Naive thymus-derived CD8-positive, alpha-beta T cell (primary cell): ENCODE data around the gene PDZD8. TPM values are rescaled to one million over a fixed set of nuclear protein-coding genes. Genes with fewer than 3 reads are reported as not detected.

Experiments
- ATAC-seq, 2 donors: fragments of 150-1000 bp; cut with Tn5 transposase in 1 of 2; sonication (Bioruptor Pico), chemical (Tn5 transposase) in 1 of 2; 1 replicate in 1 of 2; 2 replicates in 1 of 2; pipeline ENCODE4 v1.10.0; 2021; ENCODE audit warnings: mild to moderate bottlenecking in 2 of 2, moderate library complexity in 2 of 2
- POLR2A ChIA-PET: fragments of 350-600 bp; sonication (Branson Sonifier 250); formaldehyde crosslinking; loops from one replicate; lab custom pipeline; 2021; ENCODE audit warnings: antibody characterized with exemption; lab: Charles Lee
- DNase-seq, 10 donors: peaks; one replicate each; pipeline versions ENCODE4 v3.0.0 to v3.0.0-alpha.2; 2020 to 2022
- H3K27ac Mint-ChIP-seq, 10 donors: one replicate each; pipeline ENCODE4 v1.8.0; 2020 to 2022; ENCODE audit warnings: mild to moderate bottlenecking in 10 of 10, mixed read lengths in 10 of 10, moderate library complexity in 4 of 10, inconsistent platforms in 1 of 10
- H3K27me3 Mint-ChIP-seq, 5 donors: one replicate each; pipeline ENCODE4 v1.8.0; 2021 to 2022; ENCODE audit warnings: mixed read lengths in 5 of 5
- H3K36me3 Mint-ChIP-seq, 3 donors: one replicate each; pipeline ENCODE4 v1.8.0; 2020 to 2022; ENCODE audit warnings: mixed read lengths in 3 of 3, mild to moderate bottlenecking in 2 of 3, inconsistent platforms in 1 of 3
- H3K4me1 Mint-ChIP-seq, 4 donors: one replicate each; pipeline ENCODE4 v1.8.0; 2021 to 2022; ENCODE audit warnings: mixed read lengths in 4 of 4
- H3K4me3 Mint-ChIP-seq, 10 donors: one replicate each; pipeline ENCODE4 v1.8.0; 2020 to 2022; ENCODE audit warnings: mild to moderate bottlenecking in 10 of 10, mixed read lengths in 10 of 10, moderate library complexity in 6 of 10, inconsistent platforms in 1 of 10
- H3K9me3 Mint-ChIP-seq, 9 donors: one replicate each; pipeline ENCODE4 v1.8.0; 2020 to 2022; ENCODE audit warnings: mixed read lengths in 9 of 9, mild to moderate bottlenecking in 3 of 9, inconsistent platforms in 1 of 9, moderate library complexity in 1 of 9
- polyA plus RNA-seq, 3 donors: library from polyadenylated mRNA; unstranded; fragments of 300-500 nt; fragmentation: Illumina TruSeq; gene quantifications; one replicate each; pipeline ENCODE4 v1.2.3, GENCODE V29; 2021
- total RNA-seq, 8 experiments: library from RNA in 2 of 8; stranded (reverse) in 2 of 8; gene quantifications; one replicate each; pipeline ENCODE4 v1.2.3 and lab custom pipeline; 2021 to 2026

Gene PDZD8, protein sequence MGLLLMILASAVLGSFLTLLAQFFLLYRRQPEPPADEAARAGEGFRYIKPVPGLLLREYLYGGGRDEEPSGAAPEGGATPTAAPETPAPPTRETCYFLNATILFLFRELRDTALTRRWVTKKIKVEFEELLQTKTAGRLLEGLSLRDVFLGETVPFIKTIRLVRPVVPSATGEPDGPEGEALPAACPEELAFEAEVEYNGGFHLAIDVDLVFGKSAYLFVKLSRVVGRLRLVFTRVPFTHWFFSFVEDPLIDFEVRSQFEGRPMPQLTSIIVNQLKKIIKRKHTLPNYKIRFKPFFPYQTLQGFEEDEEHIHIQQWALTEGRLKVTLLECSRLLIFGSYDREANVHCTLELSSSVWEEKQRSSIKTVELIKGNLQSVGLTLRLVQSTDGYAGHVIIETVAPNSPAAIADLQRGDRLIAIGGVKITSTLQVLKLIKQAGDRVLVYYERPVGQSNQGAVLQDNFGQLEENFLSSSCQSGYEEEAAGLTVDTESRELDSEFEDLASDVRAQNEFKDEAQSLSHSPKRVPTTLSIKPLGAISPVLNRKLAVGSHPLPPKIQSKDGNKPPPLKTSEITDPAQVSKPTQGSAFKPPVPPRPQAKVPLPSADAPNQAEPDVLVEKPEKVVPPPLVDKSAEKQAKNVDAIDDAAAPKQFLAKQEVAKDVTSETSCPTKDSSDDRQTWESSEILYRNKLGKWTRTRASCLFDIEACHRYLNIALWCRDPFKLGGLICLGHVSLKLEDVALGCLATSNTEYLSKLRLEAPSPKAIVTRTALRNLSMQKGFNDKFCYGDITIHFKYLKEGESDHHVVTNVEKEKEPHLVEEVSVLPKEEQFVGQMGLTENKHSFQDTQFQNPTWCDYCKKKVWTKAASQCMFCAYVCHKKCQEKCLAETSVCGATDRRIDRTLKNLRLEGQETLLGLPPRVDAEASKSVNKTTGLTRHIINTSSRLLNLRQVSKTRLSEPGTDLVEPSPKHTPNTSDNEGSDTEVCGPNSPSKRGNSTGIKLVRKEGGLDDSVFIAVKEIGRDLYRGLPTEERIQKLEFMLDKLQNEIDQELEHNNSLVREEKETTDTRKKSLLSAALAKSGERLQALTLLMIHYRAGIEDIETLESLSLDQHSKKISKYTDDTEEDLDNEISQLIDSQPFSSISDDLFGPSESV
- total RNA-seq, result 10 to 100 TPM; 18.1 to 20.0 TPM
- 1 to 10 TPM; 7.4 to 9.2 (median 8.5) TPM for polyA plus RNA-seq
- total RNA-seq (lab: John Stamatoyannopoulos, UW), result 44.1 to 98.2 (median 61.5) reads per million in 6 experiments

- Mint-ChIP-seq H3K27ac (peak within 1 kb of the TSS; percentile 87 to 96 (median 92)), H3K27me3 (peaks cover 8 to 23% (median 16%) of the 10 kb centered on the region in 5 donors), H3K36me3 (no peaks in the 10 kb centered on the region), H3K4me1 (peaks cover 7 to 39% (median 33%) of the 10 kb centered on the region in 4 donors), H3K4me3 (peak within 1 kb of the TSS; percentile 89 to 97 (median 95)), H3K9me3 (peaks cover 0 to 1% (median 0%) of the 10 kb centered on the region in 9 donors)
- POLR2A ChIA-PET, result no interaction called here
- peak; percentile 82 to 83 for ATAC-seq
- peak; percentile 81 to 92 (median 90) for DNase-seq
Observed at GRCh38 chr10:117375360-117376178, at the start of gene PDZD8. Gene PDZD8, minus strand, starts transcription at chr10:117375440. Its CDS starts 213 bp downstream, at chr10:117375227.

- peaks cover 0 to 2% (median 0%) of the 10 kb centered on the region in 4 donors for H3K4me1 Mint-ChIP-seq
- peaks cover 0 to 13% (median 7%) of the 10 kb centered on the region in 5 donors for H3K27me3 Mint-ChIP-seq
- H3K36me3 Mint-ChIP-seq, result peaks cover 0 to 5% (median 5%) of the 10 kb centered on the region in 3 donors
- POLR2A ChIA-PET, result no interaction called here
- H3K27ac Mint-ChIP-seq, result no peak overlapping the region
- H3K4me3 Mint-ChIP-seq, result no peak overlapping the region
- DNase-seq (no peak), ATAC-seq (no peak)
- peaks cover 0 to 14% (median 5%) of the 10 kb centered on the region in 9 donors for H3K9me3 Mint-ChIP-seq
Observed at GRCh38 chr10:117424171-117424570, 48.9 kb upstream of the PDZD8 start.

- Mint-ChIP-seq H3K9me3 (peaks cover 0 to 14% (median 5%) of the 10 kb centered on the region in 9 donors), H3K4me1 (peaks cover 0 to 2% (median 0%) of the 10 kb centered on the region in 4 donors), H3K4me3 (no peak overlapping the region), H3K27me3 (peaks cover 0 to 13% (median 7%) of the 10 kb centered on the region in 5 donors), H3K27ac (no peak overlapping the region), H3K36me3 (peaks cover 0 to 5% (median 5%) of the 10 kb centered on the region in 3 donors)
- DNase-seq, result no peak
- POLR2A ChIA-PET, result no interaction called here
- no peak for ATAC-seq
Observed at GRCh38 chr10:117421985-117422384, 46.7 kb upstream of the PDZD8 start.

DNA sequence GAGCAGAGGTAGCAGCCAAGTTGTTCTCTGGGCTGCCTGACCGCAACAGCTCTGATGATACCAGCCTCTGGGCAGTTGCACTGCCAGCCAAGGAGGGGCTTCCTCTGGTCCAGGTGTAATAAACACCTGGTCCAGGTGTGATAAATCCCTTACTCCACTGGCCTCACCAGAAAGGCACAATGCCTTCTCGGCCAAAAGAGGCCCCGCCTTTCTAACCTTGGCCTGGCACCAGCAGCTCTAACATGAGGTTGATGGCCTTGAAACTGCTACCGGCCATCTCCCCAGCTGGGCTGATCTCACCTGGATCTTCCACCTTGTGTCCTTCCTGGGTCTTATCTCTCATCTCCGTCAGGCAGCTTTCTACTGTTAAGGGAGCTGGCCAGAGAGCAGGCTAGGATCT, 45.5 kb upstream of the PDZD8 start:
- POLR2A ChIA-PET, result no interaction called here
- Mint-ChIP-seq H3K36me3 (peaks cover 0 to 5% (median 5%) of the 10 kb centered on the region in 3 donors), H3K9me3 (peaks cover 0 to 14% (median 5%) of the 10 kb centered on the region in 9 donors), H3K4me1 (peaks cover 0 to 2% (median 0%) of the 10 kb centered on the region in 4 donors), H3K27ac (no peak overlapping the region), H3K27me3 (peaks cover 0 to 13% (median 7%) of the 10 kb centered on the region in 5 donors), H3K4me3 (no peak overlapping the region)
- no peak for DNase-seq
- ATAC-seq, result no peak

GRCh38 chr10:117419921-117420320, 44.7 kb upstream of the PDZD8 start:
- DNase-seq, result no peak
- peaks cover 0 to 13% (median 7%) of the 10 kb centered on the region in 5 donors for H3K27me3 Mint-ChIP-seq
- H3K4me1 Mint-ChIP-seq, result peaks cover 0 to 2% (median 0%) of the 10 kb centered on the region in 4 donors
- H3K36me3 Mint-ChIP-seq, result peaks cover 0 to 5% (median 5%) of the 10 kb centered on the region in 3 donors
- H3K27ac Mint-ChIP-seq, result no peak overlapping the region
- no peak overlapping the region for H3K4me3 Mint-ChIP-seq
- H3K9me3 Mint-ChIP-seq, result peaks cover 0 to 14% (median 5%) of the 10 kb centered on the region in 9 donors
- ATAC-seq, result no peak
- POLR2A ChIA-PET, result no interaction called here

DNA sequence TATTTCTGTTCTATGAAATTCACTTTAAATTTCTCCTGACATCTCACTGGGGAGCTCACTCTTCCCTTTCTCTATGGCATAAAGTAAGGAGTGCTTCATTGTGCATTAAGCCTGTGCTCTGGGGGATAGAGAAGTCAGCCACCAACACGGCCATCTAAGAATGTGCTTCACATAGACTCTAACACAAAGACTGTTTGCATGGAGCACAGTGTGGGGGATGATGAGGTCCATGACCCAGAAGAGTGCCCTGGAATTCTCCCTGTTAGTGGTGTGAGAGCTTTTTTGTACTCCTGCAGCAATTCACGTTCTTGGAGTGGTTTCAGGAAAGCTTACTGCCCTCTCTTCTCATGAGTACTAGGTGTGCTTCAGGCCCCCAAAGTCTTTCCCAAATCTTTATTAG, 43.9 kb upstream of the PDZD8 start:
- Mint-ChIP-seq H3K36me3 (peaks cover 0 to 5% (median 5%) of the 10 kb centered on the region in 3 donors), H3K27me3 (peaks cover 0 to 13% (median 7%) of the 10 kb centered on the region in 5 donors), H3K9me3 (peaks cover 0 to 14% (median 5%) of the 10 kb centered on the region in 9 donors), H3K4me1 (peaks cover 0 to 2% (median 0%) of the 10 kb centered on the region in 4 donors), H3K27ac (no peak overlapping the region), H3K4me3 (no peak overlapping the region)
- POLR2A ChIA-PET, result no interaction called here
- ATAC-seq (no peak), DNase-seq (no peak)

DNA sequence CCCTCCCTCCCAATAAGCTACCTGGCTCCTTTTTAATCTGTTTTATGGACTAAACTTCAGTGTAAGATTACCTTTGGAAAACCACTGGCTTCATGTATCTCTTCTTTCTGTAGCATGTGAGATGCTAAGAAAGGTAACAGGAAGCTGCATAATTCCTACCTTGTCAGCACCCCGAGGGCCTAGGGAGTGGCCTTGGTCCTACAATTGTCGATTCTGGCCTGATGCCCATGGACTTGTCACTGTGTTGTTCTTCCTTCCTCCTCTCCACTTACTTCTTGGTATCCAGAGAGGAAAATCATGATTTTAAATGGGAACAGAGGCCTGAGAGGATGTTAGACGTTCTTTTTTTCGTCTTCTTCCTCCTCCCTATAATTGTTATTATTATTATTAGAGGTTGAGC, 42.9 kb upstream of the PDZD8 start:
- H3K4me1 Mint-ChIP-seq, result peaks cover 0 to 2% (median 0%) of the 10 kb centered on the region in 4 donors
- H3K9me3 Mint-ChIP-seq, result peaks cover 0 to 14% (median 5%) of the 10 kb centered on the region in 9 donors
- ATAC-seq (no peak), DNase-seq (no peak)
- H3K27ac Mint-ChIP-seq, result no peak overlapping the region
- peaks cover 2 to 13% (median 7%) of the 10 kb centered on the region in 5 donors for H3K27me3 Mint-ChIP-seq
- POLR2A ChIA-PET, result no interaction called here
- H3K36me3 Mint-ChIP-seq, result peaks cover 0 to 5% (median 5%) of the 10 kb centered on the region in 3 donors
- H3K4me3 Mint-ChIP-seq, result no peak overlapping the region

GRCh38 chr10:117417196-117417595, 42.0 kb upstream of the PDZD8 start:
- POLR2A ChIA-PET, result no interaction called here
- no peak overlapping the region for H3K4me3 Mint-ChIP-seq
- peaks cover 3 to 19% (median 7%) of the 10 kb centered on the region in 5 donors for H3K27me3 Mint-ChIP-seq
- peaks cover 0 to 14% (median 5%) of the 10 kb centered on the region in 9 donors for H3K9me3 Mint-ChIP-seq
- ATAC-seq, result no peak
- H3K36me3 Mint-ChIP-seq, result peaks cover 0 to 5% (median 5%) of the 10 kb centered on the region in 3 donors
- no peak for DNase-seq
- peaks cover 0 to 2% (median 0%) of the 10 kb centered on the region in 4 donors for H3K4me1 Mint-ChIP-seq
- no peak overlapping the region for H3K27ac Mint-ChIP-seq

DNA sequence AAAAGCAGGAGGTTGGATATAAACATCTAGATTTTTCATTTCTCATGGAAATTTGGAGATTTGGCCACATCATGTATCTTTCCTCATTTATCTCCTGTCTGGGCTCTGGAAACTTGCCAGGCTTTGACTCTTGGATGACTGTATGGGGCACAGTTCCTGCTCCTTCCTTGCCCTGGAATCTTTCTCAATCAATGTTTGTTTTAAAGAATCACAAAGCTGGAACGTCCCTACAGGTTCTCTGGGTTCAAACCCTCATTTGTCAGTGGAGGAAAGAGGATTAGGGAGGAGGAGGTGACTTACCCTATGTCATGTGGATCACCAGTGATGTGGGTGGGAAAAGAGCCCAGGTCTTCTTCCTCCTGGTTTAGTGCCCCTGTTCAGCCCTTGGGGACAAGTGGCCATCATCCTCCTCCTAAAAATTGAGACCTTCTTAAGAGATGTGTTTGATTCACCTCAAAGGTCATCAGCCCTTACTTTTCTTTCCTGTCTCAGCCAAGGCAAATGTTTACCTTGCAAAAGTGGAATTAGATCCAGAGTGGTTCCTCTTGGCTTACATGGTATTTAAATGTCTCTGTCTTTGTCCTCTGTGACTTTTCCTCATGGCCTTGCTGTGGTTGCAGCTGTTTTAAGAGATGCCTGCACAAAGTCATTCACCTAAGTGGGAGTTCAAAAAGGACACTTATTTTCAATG, 38.8 kb upstream of the PDZD8 start:
- Mint-ChIP-seq H3K27me3 (peaks cover 0 to 11% (median 6%) of the 10 kb centered on the region in 5 donors), H3K9me3 (no peaks in the 10 kb centered on the region), H3K27ac (no peak overlapping the region), H3K36me3 (no peaks in the 10 kb centered on the region), H3K4me1 (no peaks in the 10 kb centered on the region), H3K4me3 (no peak overlapping the region)
- DNase-seq (no peak), ATAC-seq (no peak)
- POLR2A ChIA-PET, result no interaction called here

DNA sequence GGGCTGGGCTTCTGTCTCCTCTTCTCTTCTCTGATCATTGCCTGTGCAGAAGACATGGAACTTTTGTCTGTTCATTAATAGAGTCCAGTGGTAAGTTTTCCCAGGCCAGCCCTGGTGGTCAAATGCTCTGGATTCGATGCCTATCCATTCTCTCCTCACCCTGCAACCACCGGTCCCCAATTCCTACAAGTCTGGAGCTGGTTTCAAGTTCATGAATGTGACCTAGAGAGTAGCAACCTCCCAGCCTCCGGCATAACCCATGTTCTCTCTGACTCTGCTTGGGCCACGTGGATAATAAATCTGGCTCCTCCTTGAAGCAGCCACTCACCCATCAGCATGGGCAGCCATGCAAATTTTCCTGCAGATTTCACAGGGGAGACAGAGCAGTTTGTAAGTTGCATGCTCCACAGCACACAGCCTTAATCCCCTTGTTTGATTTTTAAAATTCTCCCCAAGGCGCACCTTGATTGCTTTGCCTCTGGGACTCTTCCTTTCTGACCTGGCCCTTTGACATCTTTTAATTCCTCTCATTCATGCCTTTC, 37.3 kb upstream of the PDZD8 start:
- DNase-seq (no peak), ATAC-seq (no peak)
- Mint-ChIP-seq H3K4me1 (no peaks in the 10 kb centered on the region), H3K36me3 (no peaks in the 10 kb centered on the region), H3K27ac (no peak overlapping the region), H3K9me3 (no peaks in the 10 kb centered on the region), H3K4me3 (no peak overlapping the region), H3K27me3 (peaks cover 0 to 11% (median 6%) of the 10 kb centered on the region in 5 donors)
- POLR2A ChIA-PET, result no interaction called here
